Transverse colon (tissue), 4 donors: Measurements from ENCODE around the gene DYNC2H1.

Experiments used
- POLR2AphosphoS5 ChIP-seq, 3 donors: sonication (generic); formaldehyde crosslinking; IDR thresholded peaks; one replicate each; pipeline ENCODE4 v1.6.1; 2016; ENCODE audit warnings: antibody characterized with exemption in 3 of 3
- TF ChIP-seq, protein P1 (sequence below), 5 experiments: fragments of 200-600 bp in 3 of 5; fragments of 450-650 bp in 2 of 5; sonication (generic) in 3 of 5; IDR thresholded peaks; 1 replicate in 2 of 5; 2 replicates in 3 of 5; pipeline ENCODE4 v1.5.1; 2016 to 2017; ENCODE audit warnings: antibody characterized with exemption in 5 of 5, inconsistent platforms in 3 of 5, mild to moderate bottlenecking in 2 of 5, moderate library complexity in 1 of 5

GRCh38 chr11:103515283-103515682, 406.1 kb downstream of the DYNC2H1 start:
- TF ChIP-seq, protein P1, sequence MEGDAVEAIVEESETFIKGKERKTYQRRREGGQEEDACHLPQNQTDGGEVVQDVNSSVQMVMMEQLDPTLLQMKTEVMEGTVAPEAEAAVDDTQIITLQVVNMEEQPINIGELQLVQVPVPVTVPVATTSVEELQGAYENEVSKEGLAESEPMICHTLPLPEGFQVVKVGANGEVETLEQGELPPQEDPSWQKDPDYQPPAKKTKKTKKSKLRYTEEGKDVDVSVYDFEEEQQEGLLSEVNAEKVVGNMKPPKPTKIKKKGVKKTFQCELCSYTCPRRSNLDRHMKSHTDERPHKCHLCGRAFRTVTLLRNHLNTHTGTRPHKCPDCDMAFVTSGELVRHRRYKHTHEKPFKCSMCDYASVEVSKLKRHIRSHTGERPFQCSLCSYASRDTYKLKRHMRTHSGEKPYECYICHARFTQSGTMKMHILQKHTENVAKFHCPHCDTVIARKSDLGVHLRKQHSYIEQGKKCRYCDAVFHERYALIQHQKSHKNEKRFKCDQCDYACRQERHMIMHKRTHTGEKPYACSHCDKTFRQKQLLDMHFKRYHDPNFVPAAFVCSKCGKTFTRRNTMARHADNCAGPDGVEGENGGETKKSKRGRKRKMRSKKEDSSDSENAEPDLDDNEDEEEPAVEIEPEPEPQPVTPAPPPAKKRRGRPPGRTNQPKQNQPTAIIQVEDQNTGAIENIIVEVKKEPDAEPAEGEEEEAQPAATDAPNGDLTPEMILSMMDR (IDR thresholded peaks at IDR 0.05): no peak
- TF ChIP-seq POLR2AphosphoS5 (IDR thresholded peaks at IDR 0.05): no peak
